GM19468 (cell line): Measurements from ENCODE around the gene MRPL45.

Source experiments
- ATAC-seq: cut with Tn5 transposase; IDR thresholded peaks from one replicate; pipeline ENCODE4 v1.9.1; 2021; ENCODE audit warnings: mild to moderate bottlenecking, moderate library complexity, moderate number of reproducible peaks; ENCODE audit not compliant: unreplicated experiment; ENCODE audit errors: extremely low read depth

The MRPL45 gene

GRCh38 chr17:38343608-38344419 lies 46.8 kb downstream of the MRPL45 start, which contains the start of gene GPR179:
TSS of gene GPR179 (minus strand) at chr17:38343956. CDS start at chr17:38343789, 167 bp downstream.
- no peak for ATAC-seq

- ATAC-seq = no peak
Observed at GRCh38 chr17:38344420-38344745, 47.4 kb downstream of the MRPL45 start.

- ATAC-seq = no peak
Observed at GRCh38 chr17:38345743-38346142, 48.8 kb downstream of the MRPL45 start.

- ATAC-seq = no peak
Observed at GRCh38 chr17:38349097-38349730, 52.2 kb downstream of the MRPL45 start.

GRCh38 chr17:38350035-38350434 lies 53.1 kb downstream of the MRPL45 start:
- ATAC-seq = no peak

- peak; percentile 70 for ATAC-seq
Observed at GRCh38 chr17:38351412-38352222, 54.6 kb downstream of the MRPL45 start, which contains the start of gene SOCS7. TSS of gene SOCS7 (plus strand) at chr17:38351844. CDS start at chr17:38352053, 209 bp downstream.

- ATAC-seq = no peak
Observed at GRCh38 chr17:38352245-38353085, 55.5 kb downstream of the MRPL45 start.

- no peak for ATAC-seq
Observed at GRCh38 chr17:38353086-38353604, 56.2 kb downstream of the MRPL45 start.

- no peak for ATAC-seq
Observed at GRCh38 chr17:38353668-38354067, 56.7 kb downstream of the MRPL45 start.

- ATAC-seq = no peak
Observed at GRCh38 chr17:38354466-38354865, 57.5 kb downstream of the MRPL45 start.

- ATAC-seq = no peak
Observed at GRCh38 chr17:38355251-38355650, 58.3 kb downstream of the MRPL45 start.

- ATAC-seq = no peak
Observed at GRCh38 chr17:38357486-38358123, 60.6 kb downstream of the MRPL45 start.

GRCh38 chr17:38358586-38359513 lies 61.9 kb downstream of the MRPL45 start:
- no peak for ATAC-seq

GRCh38 chr17:38361694-38362465 lies 64.9 kb downstream of the MRPL45 start:
- no peak for ATAC-seq

GRCh38 chr17:38363016-38363415 lies 66.0 kb downstream of the MRPL45 start:
- no peak for ATAC-seq

- ATAC-seq = no peak
Observed at GRCh38 chr17:38364741-38365140, 67.8 kb downstream of the MRPL45 start.

- ATAC-seq = no peak
Observed at GRCh38 chr17:38369124-38369886, 72.3 kb downstream of the MRPL45 start.
